ENCODE results near the gene TAOK2.

GRCh38 chr16:30026449-30026848, 52.8 kb downstream of the TAOK2 start:
- TF ChIP-seq POLR2A (IDR thresholded peaks at IDR 0.05), result no peak
- TF ChIP-seq, protein P1, sequence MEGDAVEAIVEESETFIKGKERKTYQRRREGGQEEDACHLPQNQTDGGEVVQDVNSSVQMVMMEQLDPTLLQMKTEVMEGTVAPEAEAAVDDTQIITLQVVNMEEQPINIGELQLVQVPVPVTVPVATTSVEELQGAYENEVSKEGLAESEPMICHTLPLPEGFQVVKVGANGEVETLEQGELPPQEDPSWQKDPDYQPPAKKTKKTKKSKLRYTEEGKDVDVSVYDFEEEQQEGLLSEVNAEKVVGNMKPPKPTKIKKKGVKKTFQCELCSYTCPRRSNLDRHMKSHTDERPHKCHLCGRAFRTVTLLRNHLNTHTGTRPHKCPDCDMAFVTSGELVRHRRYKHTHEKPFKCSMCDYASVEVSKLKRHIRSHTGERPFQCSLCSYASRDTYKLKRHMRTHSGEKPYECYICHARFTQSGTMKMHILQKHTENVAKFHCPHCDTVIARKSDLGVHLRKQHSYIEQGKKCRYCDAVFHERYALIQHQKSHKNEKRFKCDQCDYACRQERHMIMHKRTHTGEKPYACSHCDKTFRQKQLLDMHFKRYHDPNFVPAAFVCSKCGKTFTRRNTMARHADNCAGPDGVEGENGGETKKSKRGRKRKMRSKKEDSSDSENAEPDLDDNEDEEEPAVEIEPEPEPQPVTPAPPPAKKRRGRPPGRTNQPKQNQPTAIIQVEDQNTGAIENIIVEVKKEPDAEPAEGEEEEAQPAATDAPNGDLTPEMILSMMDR (IDR thresholded peaks at IDR 0.05), result no peak

Measured in testis (tissue), 2 donors.